Measurements from ENCODE around the gene ACVR1.

Gene ACVR1

DNA sequence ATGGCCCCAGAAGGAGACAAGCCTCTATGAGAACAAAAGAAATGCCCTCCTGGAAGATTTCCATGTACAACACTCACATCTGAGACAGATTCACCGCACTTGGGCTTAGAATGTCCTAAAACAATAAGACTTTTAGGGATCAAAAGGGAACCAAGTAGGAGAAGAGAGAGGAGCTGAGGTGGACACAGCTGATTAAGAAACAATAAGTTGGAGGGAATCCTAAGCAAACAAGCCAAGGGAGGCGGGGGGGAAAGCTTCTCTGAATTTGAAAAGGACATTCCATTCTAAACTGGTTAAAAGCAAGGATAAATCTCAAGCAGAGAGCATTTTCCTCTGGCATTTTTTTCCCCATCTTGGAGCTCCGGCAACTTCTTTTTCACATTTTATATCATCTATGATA, 9.9 kb downstream of the ACVR1 start:
- TF ChIP-seq, protein P1, sequence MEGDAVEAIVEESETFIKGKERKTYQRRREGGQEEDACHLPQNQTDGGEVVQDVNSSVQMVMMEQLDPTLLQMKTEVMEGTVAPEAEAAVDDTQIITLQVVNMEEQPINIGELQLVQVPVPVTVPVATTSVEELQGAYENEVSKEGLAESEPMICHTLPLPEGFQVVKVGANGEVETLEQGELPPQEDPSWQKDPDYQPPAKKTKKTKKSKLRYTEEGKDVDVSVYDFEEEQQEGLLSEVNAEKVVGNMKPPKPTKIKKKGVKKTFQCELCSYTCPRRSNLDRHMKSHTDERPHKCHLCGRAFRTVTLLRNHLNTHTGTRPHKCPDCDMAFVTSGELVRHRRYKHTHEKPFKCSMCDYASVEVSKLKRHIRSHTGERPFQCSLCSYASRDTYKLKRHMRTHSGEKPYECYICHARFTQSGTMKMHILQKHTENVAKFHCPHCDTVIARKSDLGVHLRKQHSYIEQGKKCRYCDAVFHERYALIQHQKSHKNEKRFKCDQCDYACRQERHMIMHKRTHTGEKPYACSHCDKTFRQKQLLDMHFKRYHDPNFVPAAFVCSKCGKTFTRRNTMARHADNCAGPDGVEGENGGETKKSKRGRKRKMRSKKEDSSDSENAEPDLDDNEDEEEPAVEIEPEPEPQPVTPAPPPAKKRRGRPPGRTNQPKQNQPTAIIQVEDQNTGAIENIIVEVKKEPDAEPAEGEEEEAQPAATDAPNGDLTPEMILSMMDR (IDR thresholded peaks at IDR 0.05; ENCODE audit: low read depth, low read length): no peak
- peak; percentile 58 to 73 for DNase-seq (ENCODE audit: low read depth in 2 of 2)
- no peak overlapping the region for H3K4me3 ChIP-seq (replicated peaks in 1 of 2; ENCODE audit: low read depth in 2 of 2, low read length in 2 of 2)

DNA sequence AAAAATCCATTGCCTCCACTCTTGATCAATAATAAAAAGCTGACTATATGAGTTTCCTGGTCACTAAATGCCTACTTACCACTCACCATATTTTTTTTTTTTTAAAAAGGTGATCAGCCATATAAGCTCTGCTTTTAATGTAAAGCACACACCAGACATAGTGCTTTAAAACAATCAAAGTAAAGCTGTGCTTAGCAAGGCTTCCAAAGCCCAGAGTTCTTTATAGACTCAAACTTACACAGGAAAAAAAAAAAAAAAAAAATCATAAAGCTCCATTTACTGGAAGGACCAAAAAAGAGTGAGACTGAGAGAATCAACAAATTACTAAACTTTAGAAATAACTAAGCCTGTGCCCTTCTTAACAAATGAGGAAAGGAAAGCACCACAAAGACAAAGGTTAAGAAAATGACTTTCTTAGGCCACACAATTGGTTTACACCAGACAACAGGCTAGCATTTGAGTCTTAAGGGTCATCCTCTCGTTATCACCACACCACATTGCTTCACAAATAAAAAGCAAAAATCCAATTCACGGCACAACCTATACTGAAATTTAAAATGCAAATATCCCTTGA, 11.2 kb downstream of the ACVR1 start:
- H3K4me3 ChIP-seq (replicated peaks in 1 of 2; ENCODE audit: low read depth in 2 of 2, low read length in 2 of 2): no peak overlapping the region
- no peak for DNase-seq (ENCODE audit: low read depth in 2 of 2)
- TF ChIP-seq, protein P1 (IDR thresholded peaks at IDR 0.05; ENCODE audit: low read depth, low read length): no peak

DNA sequence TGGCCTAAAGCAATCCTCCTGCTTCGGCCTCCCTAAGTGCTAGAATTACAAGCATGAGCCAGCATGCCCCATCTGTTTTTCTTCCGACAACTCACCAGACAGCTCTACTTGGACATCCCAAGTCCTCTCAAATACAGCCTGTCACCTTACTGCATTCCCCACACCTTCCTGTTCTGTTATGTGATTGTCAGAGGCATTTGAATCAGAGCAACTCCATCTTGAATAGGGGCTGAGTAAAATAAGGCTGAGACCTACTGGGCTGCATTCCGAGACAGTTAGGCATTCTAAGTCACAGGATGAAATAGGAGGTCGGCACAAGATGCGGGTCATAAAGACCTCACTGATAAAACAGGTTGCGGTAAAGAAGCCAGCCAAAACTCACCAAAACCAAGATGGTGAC, 17.3 kb downstream of the ACVR1 start:
- TF ChIP-seq, protein P1 (IDR thresholded peaks at IDR 0.05; ENCODE audit: low read depth, low read length): no peak
- H3K4me3 ChIP-seq (replicated peaks in 1 of 2; ENCODE audit: low read depth in 2 of 2, low read length in 2 of 2): no peak overlapping the region
- DNase-seq (ENCODE audit: low read depth in 2 of 2): no peak

DNA sequence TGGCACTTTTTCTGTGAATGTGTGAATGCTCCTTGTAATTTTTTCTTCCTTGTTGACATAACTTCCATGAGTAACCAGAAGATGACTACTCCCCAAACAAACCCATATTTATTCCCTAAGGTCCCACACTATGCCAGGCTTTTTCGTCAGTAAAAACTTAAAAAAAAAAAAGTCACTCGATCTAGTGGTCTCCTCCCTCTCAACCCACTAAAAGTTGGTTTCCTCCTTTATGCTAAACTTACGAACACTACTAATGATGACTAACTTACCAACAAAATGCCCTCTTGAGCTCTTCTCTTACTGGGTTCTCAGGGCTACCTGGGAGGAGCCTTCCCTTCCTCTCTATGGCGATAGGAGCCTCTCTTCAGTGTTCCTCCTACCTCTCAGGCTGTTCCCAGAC, 18.2 kb downstream of the ACVR1 start:
- H3K4me3 ChIP-seq (replicated peaks in 1 of 2; ENCODE audit: low read depth in 2 of 2, low read length in 2 of 2): no peak overlapping the region
- peak; percentile 44 to 91 for DNase-seq (ENCODE audit: low read depth in 2 of 2)
- TF ChIP-seq, protein P1 (IDR thresholded peaks at IDR 0.05; ENCODE audit: low read depth, low read length): no peak

DNA sequence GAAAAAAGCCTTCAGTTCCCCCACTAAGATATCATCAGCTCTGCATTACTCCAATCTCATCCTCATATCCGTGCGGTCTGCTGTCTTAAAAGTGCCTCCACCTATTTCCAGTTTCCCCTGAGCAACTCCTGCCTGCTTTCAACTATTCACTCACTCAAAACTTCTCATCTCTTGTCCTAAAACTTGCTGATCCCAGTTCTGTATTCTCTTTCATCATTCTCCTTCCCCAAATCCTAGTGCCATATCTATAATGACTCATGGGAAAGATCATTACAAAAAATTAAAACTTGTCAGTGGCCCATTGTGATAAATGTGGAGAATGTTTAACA, 20.0 kb downstream of the ACVR1 start:
- no peak overlapping the region for H3K4me3 ChIP-seq (replicated peaks in 1 of 2; ENCODE audit: low read depth in 2 of 2, low read length in 2 of 2)
- TF ChIP-seq, protein P1 (IDR thresholded peaks at IDR 0.05; ENCODE audit: low read depth, low read length): no peak
- peak in 1 of 2 donors; percentile 52 for DNase-seq (ENCODE audit: low read depth in 2 of 2)

DNA sequence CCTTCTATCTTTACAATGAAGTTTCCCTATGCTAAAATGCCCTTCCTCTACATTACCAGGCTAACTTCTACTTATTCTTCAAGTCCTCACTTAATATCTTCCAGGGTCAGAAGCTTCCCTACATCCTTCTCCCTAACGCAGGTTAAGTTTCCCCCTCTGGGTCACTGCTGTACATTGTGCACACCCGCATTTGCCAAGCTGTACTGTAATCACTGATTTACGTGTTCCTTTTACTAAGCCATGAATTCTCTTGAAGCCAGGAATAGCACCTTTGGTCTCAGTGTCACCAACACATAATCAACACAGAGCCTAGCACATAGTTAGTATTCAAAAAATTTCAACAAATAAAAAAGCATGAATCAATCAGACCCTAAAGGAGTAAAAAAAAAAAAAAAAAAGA, 22.3 kb downstream of the ACVR1 start:
- no peak overlapping the region for H3K4me3 ChIP-seq (replicated peaks in 1 of 2; ENCODE audit: low read depth in 2 of 2, low read length in 2 of 2)
- TF ChIP-seq, protein P1 (IDR thresholded peaks at IDR 0.05; ENCODE audit: low read depth, low read length): no peak
- no peak for DNase-seq (ENCODE audit: low read depth in 2 of 2)

DNA sequence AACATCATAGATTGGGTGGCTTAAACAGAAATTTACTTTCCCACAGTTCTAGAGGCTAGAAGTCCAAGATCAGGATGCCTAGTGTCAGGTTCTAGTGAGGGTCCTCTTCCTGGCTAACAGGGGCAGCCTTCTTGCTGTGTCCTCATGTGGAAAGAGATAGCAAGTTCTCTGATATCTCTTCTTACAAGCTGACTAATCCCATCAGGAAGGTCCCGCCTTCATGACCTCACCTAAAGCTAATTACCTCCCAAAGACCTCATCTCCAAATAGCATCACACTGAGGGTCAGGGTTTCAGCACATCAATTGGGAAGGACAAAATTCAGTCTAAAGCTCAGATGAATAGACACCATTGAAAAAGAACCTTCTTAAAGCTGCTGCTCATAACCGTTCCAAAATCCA, 22.9 kb downstream of the ACVR1 start:
- H3K4me3 ChIP-seq (replicated peaks in 1 of 2; ENCODE audit: low read depth in 2 of 2, low read length in 2 of 2): no peak overlapping the region
- TF ChIP-seq, protein P1 (IDR thresholded peaks at IDR 0.05; ENCODE audit: low read depth, low read length): no peak
- no peak for DNase-seq (ENCODE audit: low read depth in 2 of 2)
